Left ventricle myocardium inferior (tissue), 1 donor: Measurements from ENCODE around the gene AGO4. TPM values are rescaled to one million over a fixed set of nuclear protein-coding genes. Genes with fewer than 3 reads are reported as not detected.
A peak's percentile ranks its signal among the peaks of the same experiment; 100 is the strongest.

Experiments used
- DNase-seq: peaks from one replicate; pipeline ENCODE4 v3.0.0-alpha.2; 2020
- H3K27ac ChIP-seq: fragments of 200-600 bp; replicated peaks from 2 replicates; pipeline ENCODE4 v1.8.0; 2021
- H3K27me3 ChIP-seq: fragments of 200-600 bp; 2 replicates; pipeline ENCODE4 v1.8.0; 2021; ENCODE audit warnings: low read depth
- H3K36me3 ChIP-seq: fragments of 200-600 bp; 2 replicates; pipeline ENCODE4 v1.8.0; 2021
- H3K4me1 ChIP-seq: fragments of 200-600 bp; 2 replicates; pipeline ENCODE4 v1.8.0; 2021
- H3K4me3 ChIP-seq: fragments of 200-600 bp; 2 replicates; pipeline ENCODE4 v1.8.0; 2021; ENCODE audit warnings: mild to moderate bottlenecking, moderate library complexity
- H3K9me3 ChIP-seq: fragments of 200-600 bp; replicated peaks from 2 replicates; pipeline ENCODE4 v1.8.0; 2021
- CTCF ChIP-seq: fragments of 200-600 bp; IDR thresholded peaks from 2 replicates; pipeline ENCODE4 v1.8.0; 2021; ENCODE audit warnings: antibody characterized with exemption, mild to moderate bottlenecking, borderline replicate concordance
- intact Hi-C: fragments of 100-400 bp; cut with micrococcal nuclease; formaldehyde crosslinking; loops from one replicate; pipeline ENCODE4 v1.11.0; 2022
- total RNA-seq: library from RNA; stranded (reverse); fragmentation: NEBNext Ultra II Directional; extraction: Animal tissue kit (Norgen Biotek cat#: 25700); gene quantifications from one replicate; pipeline ENCODE4 v1.2.1, GENCODE V29; 2021
- donor health status: DM: no; HTN: yes; CAD: no; lungs with severe emphysema.

The AGO4 gene
- total RNA-seq, 1 donor from 2014 or later, result 14.6 TPM

GRCh38 chr1:35851132-35851869 is 43.5 kb downstream of the AGO4 start:
- TF ChIP-seq CTCF, result no peak
- H3K27ac ChIP-seq, result peak overlapping the region; percentile 84
- H3K9me3 ChIP-seq, result no peaks in the 10 kb centered on the region
- peaks cover 44% of the 10 kb centered on the region for H3K36me3 ChIP-seq
- intact Hi-C loops, result no loop called here
- no peaks in the 10 kb centered on the region for H3K27me3 ChIP-seq
- no peak overlapping the region for H3K4me3 ChIP-seq
- H3K4me1 ChIP-seq, result peaks cover 54% of the 10 kb centered on the region
- DNase-seq, result no peak

GRCh38 chr1:35852241-35852640 is 44.4 kb downstream of the AGO4 start:
- Histone ChIP-seq H3K4me1 (peaks cover 56% of the 10 kb centered on the region), H3K4me3 (no peak overlapping the region), H3K36me3 (peaks cover 44% of the 10 kb centered on the region), H3K27ac (peak overlapping the region; percentile 84), H3K9me3 (no peaks in the 10 kb centered on the region), H3K27me3 (no peaks in the 10 kb centered on the region)
- intact Hi-C loops, result no loop called here
- no peak for TF ChIP-seq CTCF
- no peak for DNase-seq

GRCh38 chr1:35854989-35855700 is 47.3 kb downstream of the AGO4 start:
- no peak for TF ChIP-seq CTCF
- H3K4me3 ChIP-seq, result no peak overlapping the region
- no peaks in the 10 kb centered on the region for H3K27me3 ChIP-seq
- no peak for DNase-seq
- no peaks in the 10 kb centered on the region for H3K9me3 ChIP-seq
- intact Hi-C loops, result no loop called here
- peaks cover 40% of the 10 kb centered on the region for H3K36me3 ChIP-seq
- no peak overlapping the region for H3K27ac ChIP-seq
- peaks cover 40% of the 10 kb centered on the region for H3K4me1 ChIP-seq

GRCh38 chr1:35856964-35857363 is 49.1 kb downstream of the AGO4 start:
- DNase-seq, result no peak
- H3K4me3 ChIP-seq, result no peak overlapping the region
- no peaks in the 10 kb centered on the region for H3K27me3 ChIP-seq
- H3K36me3 ChIP-seq, result peaks cover 33% of the 10 kb centered on the region
- TF ChIP-seq CTCF, result no peak
- no peak overlapping the region for H3K27ac ChIP-seq
- intact Hi-C loops, result no loop called here
- no peaks in the 10 kb centered on the region for H3K9me3 ChIP-seq
- peaks cover 22% of the 10 kb centered on the region for H3K4me1 ChIP-seq

- Histone ChIP-seq H3K27me3 (no peaks in the 10 kb centered on the region), H3K4me1 (peaks cover 14% of the 10 kb centered on the region), H3K9me3 (no peaks in the 10 kb centered on the region), H3K36me3 (peaks cover 33% of the 10 kb centered on the region), H3K4me3 (no peak overlapping the region), H3K27ac (no peak overlapping the region)
- TF ChIP-seq CTCF, result peak; percentile 38
- no peak for DNase-seq
- intact Hi-C loops, result no loop called here
Measured at GRCh38 chr1:35857830-35858229, 50.0 kb downstream of the AGO4 start.
